ENCODE measurements around the gene ABHD17A.
"Not testable (repeated sequence)": the region's sequence is repeated elsewhere in the genome, so short reads cannot be mapped to it uniquely, and the experiment has no call there.

The ABHD17A gene

GRCh38 chr19:1880611-1881392 is 4.5 kb downstream of the ABHD17A start:
- no peak for DNase-seq

- DNase-seq: not testable (repeated sequence)
Observed at GRCh38 chr19:1879982-1880381, 5.3 kb downstream of the ABHD17A start.

DNA sequence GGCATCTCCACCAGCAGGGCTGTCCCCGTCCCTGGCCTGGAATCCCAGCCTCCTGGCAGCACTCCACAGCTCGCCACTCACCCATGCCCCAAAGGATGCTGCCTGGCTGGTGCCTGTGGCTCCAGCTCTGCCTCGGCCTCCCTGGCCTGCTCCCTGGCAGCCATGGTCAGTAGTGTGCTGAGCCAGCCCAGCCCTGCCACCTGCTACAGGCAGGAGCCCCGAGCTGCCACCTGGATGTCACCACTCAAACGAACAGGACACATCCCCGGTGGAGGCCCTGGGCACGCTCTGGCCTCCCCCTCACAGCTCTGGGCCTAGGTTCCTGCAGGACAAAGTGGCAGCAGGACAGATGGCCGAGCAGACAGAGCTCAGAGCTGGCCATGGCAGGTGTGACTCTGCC is 6.7 kb downstream of the ABHD17A start:
- DNase-seq: not testable (repeated sequence)

GRCh38 chr19:1877280-1877660 is 8.0 kb downstream of the ABHD17A start:
- DNase-seq: not testable (repeated sequence)

DNA sequence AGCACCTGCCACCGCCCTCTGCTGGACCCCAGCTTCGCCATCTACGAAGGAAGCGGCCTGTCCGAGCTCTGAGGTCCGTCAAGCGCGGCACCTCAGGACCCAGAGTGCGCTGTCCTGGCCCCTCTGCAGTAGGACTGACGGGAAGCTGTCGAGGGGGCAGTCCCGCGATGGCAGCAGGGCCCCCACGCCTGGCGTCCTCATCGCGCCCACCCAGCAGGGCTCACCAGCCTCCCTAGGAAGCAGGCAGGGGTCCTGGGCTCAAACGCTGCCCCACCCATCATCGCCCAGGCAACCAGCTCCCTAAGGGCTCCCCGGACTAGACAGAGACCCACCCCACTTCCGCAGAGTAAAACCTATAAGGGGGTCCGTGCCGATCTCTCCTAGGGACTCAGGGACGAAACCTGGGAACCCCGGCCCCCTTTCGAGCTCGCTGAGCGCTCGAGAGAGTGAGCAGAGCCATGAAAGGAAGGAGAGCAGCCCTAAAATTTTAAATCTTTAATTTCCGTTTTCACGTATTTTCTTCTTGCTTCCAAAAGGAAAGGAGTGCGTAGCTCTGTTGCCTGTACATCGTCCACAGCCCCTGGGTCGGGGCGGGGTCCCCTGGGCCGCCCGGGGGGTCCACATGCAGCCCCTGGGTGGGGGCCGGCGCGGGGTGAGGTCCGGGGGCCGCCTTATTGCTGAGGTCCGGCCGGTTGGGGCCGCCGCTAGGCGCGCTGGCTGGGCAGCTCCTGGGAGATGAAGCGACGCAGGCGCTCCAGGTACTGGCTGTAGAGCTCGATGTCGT is 8.6 kb downstream of the ABHD17A start:
- DNase-seq: not testable (repeated sequence)

GRCh38 chr19:1875646-1876495 is 9.4 kb downstream of the ABHD17A start:
- peak; percentile 85 for DNase-seq

DNA sequence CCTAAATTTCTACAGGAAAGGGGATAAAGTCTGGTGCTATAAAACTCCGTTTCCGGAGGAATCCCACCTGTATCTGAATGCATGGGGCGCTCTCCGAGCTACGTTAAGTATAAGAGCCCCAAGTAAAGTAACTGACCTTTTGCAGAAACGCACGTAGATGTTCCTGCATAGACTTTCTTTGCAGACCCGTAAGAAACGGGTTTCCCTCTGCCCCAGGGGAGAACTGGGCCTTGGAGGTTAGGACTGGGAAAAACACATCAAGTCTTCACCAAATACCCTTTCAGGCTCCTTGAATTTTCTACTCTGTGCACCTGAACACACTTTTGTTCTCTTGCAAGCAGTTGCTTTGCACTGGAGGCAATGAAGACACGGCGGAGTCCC is 10.0 kb downstream of the ABHD17A start:
- not testable (repeated sequence) for DNase-seq

- no peak for DNase-seq
Observed at GRCh38 chr19:1874554-1875185, 10.6 kb downstream of the ABHD17A start.

GRCh38 chr19:1873524-1874473 is 11.5 kb downstream of the ABHD17A start:
- DNase-seq: no peak

DNA sequence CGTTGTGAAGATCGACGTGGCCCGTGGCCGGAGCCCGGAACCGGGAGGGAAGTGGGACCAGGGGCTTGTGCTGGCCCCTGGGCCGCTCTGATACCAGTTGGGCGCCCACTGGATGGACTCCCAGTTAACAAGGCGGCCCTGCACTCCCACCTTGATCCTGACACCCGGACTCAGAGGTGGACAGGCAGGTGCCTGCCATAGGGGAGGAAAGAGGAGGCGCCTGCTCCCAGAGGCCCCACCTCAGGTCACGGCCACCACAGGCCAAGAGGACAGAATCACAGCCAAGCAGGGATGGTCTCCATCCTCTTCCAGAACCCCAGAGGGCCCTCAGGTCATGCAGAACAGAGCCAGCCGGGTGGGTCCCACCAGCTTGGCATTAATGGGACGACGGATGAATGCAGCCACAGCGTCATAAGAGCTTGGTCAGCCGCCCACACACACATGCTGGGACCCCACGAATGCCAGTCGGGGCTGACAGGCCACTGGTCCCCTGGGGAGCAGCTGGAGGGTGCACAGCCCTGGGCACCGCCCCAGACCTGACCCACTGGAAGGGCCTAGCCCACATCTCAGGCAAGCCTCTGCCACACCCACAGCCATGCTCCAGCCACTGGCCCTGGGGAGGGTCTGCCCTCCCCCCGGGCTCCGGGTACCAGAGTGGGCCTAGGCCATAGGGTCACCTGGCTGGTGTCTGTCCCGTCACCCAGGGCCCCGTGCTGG is 12.3 kb downstream of the ABHD17A start:
- DNase-seq: no peak

GRCh38 chr19:1871630-1872029 is 13.7 kb downstream of the ABHD17A start:
- DNase-seq: no peak

DNA sequence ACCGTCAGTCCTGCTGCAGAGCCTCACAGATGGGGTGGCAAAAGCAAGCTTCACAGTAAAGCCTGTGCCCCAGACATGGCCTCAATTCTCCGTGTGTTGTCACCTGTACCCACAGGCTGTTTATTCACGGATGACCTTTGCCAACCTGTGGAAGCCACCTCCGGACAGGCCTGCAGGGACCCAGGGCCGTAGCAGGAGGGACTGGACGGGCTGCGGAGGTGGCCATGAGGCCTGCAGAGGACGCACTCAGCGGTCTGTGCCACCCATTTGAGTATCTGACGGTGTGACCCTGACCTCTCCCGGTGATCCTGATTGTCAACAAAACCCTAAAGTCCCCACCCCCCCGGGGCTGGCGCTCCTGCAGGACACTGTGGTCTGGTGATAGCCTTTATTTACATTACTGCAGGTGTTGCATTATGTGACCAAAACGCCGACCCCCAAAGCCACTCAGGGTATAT is 14.1 kb downstream of the ABHD17A start:
- no peak for DNase-seq

DNA sequence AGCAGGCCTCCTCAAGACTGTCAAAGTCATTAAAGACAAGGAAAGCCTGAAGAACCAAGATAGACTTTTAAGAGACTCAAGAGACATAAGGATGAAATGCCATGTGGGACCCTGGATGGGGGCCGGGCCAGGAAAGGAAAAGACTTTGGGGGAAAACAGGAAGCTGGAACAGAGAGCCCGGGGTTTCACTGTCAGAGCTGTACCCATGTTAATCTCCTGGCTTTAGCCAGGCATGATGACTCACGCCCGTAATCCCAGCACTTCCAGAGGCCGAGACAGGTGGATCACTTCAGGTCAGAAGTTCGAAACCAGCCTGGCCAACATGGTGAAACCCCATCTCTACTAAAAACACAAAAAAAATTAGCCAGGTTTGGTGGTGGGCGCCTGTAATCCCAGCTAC is 16.3 kb downstream of the ABHD17A start:
- no peak for DNase-seq

- no peak for DNase-seq
Observed at GRCh38 chr19:1867349-1867724, 18.0 kb downstream of the ABHD17A start.

GRCh38 chr19:1866693-1867348 is 18.5 kb downstream of the ABHD17A start:
- DNase-seq: no peak

DNA sequence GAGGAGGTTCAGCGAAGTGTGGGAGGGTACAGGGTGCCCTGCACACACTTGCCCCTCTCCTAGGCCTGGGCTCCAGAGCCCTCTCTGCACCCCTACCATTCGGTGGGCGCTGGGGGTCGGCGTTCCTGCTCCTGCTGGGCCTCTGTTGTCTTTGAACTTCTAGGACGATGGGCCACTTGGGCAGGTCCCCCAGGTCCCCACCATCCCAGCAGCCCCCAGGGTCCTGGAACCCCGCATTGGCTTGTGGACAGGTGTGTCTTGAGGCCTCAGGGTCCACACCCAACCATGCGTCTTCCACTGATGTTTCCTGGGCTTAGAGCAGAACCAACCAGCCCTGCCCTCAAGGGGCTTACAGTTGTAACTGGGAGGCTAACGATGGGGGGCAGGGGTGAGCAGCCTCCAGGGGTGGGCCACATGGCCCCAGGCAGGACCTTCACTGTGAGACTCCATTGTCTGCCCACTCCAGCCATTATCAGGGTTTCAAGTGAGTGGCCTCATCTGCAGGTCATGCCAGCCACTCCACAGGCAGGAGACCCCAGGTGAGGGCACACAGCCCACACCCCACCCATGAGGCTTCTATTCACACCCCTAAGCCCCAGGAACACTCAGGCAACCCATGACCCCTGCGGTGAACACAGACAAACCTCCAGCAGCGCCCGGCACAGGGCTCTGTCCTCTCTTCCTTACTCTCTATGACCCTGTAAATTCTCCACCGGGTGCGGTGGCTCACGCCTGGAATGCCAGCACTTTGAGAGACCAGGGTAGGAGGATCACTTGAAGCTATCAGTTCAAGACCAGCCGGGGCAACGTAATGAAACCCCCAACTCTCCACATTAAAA is 19.9 kb downstream of the ABHD17A start:
- DNase-seq: no peak

DNA sequence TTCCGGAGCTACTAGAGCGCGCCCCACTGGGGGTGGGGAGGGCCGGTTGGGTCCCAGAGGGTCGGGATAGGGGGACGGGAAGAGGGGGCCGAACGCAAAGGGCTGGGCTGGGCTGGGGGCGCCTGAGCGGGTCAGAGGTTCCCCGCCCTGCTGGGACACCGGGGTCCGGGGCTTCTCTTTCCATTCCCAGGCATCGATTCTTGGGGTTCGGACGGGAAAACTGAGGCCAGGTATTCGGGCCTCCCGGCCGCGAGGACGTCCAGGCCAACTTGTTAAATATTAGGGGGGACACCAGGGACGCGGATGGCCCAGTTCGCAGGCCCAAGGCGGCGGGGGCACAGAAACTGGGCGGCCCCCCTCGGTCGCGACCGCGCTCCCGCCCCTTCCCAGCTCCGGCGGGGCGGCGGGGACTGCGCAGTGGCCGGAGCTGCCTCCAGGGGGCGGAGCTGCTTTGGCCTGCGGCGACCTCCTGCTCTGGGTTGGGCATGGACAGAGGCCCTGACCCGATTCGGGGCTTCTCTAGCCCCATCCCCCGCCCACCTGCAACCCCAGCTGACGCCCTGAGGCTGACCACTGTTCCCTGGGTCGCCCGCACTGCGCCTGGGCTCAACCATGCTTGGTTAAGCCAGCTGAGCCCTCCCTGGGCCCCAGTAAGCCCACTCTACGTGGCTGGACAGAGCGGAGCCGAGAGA is 20.7 kb downstream of the ABHD17A start:
- DNase-seq: peak; percentile 69

GRCh38 chr19:1863638-1864479 is 21.4 kb downstream of the ABHD17A start:
- peak; percentile 94 for DNase-seq

Data from activated CD8-positive, alpha-beta memory T cell treated with anti-CD3 and anti-CD28 coated beads, Interleukin-2, amount 50 U/mL, for 4 hours (primary cell).